ENCODE measurements around the gene ZNF554.

GRCh38 chr19:2799273-2800020 is 20.2 kb upstream of the ZNF554 start:
- TF ChIP-seq CTCF (IDR thresholded peaks at IDR 0.05) (no peak), POLR2A (IDR thresholded peaks at IDR 0.05) (no peak)

All from lower leg skin (tissue), 3 donors.